ENCODE measurements around the gene EBF4.
"Not testable (repeated sequence)": the region's sequence is repeated elsewhere in the genome, so short reads cannot be mapped to it uniquely, and the experiment has no call there.

EBF4 gene

GRCh38 chr20:2760297-2760951 is 67.8 kb downstream of the EBF4 start:
- peak; percentile 18 for DNase-seq

GRCh38 chr20:2760952-2761305 is 68.3 kb downstream of the EBF4 start:
- peak; percentile 49 for DNase-seq

DNA sequence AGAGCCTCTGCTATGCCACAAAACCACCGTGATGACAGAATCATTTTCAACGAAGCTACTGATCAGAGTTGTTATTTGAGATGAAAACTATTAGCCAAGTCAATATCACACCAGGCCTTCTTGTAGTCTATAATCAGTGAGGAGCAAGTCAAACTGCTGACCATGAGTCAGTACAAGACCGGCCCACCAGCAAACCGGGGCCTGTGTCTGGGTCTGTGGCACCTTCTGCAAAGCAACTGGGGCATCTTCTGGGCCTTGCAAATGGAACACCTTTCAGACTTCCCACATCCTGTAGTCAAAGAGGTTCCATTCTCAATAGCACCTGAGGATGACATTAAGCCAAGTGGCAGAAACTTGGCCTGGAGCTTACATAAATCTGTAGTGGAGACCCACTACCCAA is 69.3 kb downstream of the EBF4 start:
- no peak for DNase-seq

GRCh38 chr20:2762578-2763131 is 70.1 kb downstream of the EBF4 start:
- DNase-seq, result no peak

DNA sequence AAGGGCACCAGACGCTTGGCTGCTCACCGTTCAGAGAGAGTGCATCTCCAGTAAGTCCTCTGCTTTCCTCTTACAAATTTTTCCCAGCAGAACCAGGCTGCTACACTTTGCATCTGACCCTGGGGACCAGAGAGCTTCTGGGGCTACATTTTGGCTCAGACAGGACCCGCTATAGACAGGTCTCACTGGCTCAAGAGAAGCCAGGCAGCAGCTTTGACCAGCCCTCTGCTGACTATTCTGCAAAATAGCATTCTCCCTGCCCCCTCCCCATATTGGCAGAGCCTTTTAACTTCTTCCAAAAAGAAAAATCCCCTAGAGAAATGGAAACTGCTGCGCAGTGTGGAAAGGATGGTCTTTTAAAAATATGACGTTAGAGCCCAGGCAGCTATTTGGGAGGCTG is 70.6 kb downstream of the EBF4 start:
- no peak for DNase-seq

- DNase-seq, result no peak
Observed at GRCh38 chr20:2767768-2768631, 75.4 kb downstream of the EBF4 start.

- DNase-seq, result peak; percentile 51
Observed at GRCh38 chr20:2768632-2769015, 76.0 kb downstream of the EBF4 start.

DNA sequence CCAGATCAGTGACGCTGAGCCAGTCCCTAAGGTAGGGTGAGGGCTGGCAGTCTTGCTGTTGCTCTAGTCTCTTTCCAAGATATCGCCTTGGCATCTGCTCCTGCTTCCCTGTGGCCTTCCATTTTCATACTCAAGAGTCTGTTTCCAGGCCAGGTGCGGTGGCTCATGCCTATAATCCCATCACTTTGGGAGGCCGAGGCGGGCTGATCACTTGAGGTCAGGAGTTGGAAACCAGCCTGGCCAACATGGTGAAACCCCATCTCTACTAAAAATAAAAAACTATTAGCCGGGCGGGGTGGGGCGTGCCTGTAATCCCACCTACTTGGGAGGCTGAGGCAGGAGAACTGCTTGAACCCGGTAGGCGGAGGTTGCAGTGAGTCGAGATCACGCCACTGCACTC is 77.5 kb downstream of the EBF4 start:
- DNase-seq, result not testable (repeated sequence)

DNA sequence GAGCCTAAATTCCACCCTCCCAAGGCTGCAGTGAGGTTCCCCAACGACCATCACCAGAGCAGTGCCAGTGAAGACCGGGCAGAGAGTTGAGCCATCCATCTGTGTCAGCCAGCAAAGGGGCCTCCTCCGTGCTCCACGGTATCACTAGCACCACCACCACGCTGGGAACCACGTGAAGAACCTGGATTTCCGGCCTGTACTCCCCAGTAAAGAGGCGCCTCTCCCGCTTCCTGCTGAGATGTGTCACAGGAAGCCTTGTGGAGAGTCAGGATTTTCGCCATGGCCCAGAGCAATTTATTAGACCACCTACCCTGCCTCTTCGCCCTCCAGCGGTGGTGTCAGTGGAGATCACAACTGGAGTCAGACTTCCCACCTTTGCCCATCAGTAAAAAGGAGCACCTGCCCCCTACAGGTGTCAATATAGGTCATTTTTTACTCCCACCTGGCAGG is 79.1 kb downstream of the EBF4 start:
- DNase-seq, result peak; percentile 63

DNA sequence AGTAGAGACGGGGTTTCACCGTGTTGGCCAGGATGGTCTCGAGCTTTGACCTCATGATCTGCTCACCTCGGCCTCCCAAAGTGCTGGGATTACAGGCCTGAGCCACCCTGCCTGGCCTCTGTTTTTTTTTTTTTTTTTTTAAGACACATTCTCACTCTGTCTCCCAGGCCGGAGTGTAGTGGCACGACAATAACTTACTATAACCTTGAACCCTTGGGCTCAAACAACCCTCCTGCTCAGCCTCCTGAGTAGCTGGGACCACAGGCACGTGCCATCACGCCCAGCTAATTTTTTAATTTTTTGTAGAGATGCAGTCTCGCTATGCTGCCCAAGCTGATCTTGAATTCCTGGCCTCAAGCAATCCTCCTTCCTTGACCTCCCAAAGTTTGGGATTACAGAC is 81.2 kb downstream of the EBF4 start:
- no peak for DNase-seq

DNA sequence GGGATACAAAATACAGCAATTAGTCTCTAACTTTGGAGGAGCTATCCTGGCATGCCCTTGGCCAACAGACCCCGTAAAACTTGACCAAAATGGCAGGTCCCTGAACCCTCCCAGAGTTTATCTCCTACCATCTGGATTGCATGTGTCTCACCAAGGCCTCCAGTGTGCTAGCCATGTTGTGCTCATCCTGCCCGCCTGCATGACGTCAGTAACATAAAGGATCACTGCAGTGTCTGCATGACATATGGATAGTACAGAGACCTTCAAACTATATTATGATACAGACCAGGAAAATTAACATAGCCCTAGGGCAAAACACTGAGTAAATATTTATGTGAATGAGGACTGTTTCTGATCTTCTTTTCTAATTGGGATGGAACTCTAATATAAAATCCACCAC is 82.6 kb downstream of the EBF4 start:
- DNase-seq, result no peak

GRCh38 chr20:2778602-2779321 is 86.2 kb downstream of the EBF4 start:
- DNase-seq, result no peak

GRCh38 chr20:2780948-2781347 is 88.4 kb downstream of the EBF4 start:
- no peak for DNase-seq

- DNase-seq, result no peak
Observed at GRCh38 chr20:2783908-2784566, 91.5 kb downstream of the EBF4 start.

- DNase-seq, result no peak
Observed at GRCh38 chr20:2793471-2793870, 100.9 kb downstream of the EBF4 start.

- DNase-seq, result no peak
Observed at GRCh38 chr20:2794202-2794748, 101.7 kb downstream of the EBF4 start.

DNA sequence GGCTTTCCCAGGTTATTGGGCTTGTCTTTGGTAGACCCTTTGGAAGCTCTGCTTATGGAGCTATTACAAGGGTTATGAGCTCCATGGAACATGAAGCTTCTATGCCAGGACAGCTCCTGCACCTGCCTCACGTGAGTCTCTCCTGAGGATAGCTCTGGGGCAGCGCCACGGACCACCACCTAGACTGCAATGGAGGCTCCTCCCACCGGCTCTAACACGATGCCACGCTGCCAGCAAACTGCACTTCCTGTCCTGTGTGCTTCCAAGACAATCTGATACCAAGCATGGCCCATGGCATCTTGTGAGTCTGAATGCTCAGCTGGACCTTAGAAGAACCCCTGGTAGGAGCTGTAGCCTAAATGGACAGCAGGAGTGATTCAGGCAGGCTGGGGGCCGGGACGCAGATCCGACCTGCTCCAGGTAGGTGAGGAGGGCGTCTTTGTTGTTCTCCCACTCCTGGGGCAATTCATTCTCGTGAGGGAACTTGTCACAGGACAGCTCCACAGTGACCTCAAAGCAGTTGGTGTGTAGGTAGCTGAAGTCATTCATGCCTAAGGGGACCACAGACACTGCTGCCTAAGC is 102.4 kb downstream of the EBF4 start:
- DNase-seq, result no peak

DNA sequence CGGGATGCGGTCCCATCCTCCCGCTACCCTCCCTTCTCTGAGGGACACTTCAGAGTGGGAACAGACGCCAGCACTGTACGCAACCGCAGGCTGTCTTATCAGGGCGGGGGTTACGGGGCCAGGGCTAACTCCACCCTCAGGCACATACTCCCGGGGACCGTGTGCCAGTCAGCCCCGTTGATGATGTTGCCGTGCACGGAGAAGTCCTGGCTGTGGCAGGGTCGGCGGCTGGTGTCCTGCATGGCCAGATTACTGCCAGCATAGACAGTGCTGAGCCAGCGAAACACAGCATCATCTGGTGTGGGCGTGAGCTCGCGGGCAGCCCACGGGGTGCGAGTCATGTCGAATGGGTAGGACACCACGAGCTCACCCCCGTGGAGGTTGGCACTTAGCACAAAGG is 102.9 kb downstream of the EBF4 start:
- DNase-seq, result no peak

DNA sequence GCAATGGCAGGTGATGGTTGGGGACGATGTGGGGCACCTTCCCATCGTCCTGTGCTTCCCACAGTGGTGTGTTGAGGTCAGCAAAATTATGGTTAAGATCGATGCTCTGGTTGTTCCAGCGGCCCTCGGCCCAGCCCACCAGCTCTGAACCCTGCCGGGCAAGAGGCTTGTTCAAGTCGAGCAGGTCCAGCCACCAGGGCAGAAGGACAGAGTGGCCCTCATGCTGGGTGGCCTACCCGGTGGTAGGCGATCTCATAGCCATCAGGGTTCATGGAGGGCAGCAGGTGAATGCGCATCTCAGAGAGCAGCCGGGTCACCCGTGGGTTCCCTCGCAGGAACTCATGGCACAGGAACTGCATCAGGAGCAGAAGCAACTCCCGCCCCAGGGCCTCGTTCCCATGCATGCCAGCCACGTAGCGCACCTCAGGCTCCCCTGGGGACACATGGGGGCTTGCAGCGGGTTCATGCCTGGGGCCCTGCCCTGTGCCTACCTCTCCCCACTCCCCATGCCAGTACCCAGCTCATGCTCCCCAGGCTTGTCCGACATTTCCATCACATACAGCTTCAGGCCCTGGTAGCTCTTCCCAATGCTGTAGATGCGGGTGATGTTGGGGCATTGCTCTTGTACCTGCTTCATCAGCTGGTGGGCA is 103.6 kb downstream of the EBF4 start:
- DNase-seq, result no peak

GRCh38 chr20:2797136-2797983 is 104.8 kb downstream of the EBF4 start:
- no peak for DNase-seq

Measured in islet precursor cell (in vitro differentiated cells).